OCI-LY3 (cell line): ENCODE data around the gene RAB37.

ENCODE experiments used
- H2AFZ ChIP-seq: fragments of 200-600, 300-600 bp; shearing (Covaris generic); 2 replicates; pipeline ENCODE4 v1.6.0; 2014; ENCODE audit warnings: antibody characterized with exemption, low read depth, low read length
- H3K27ac ChIP-seq: fragments of 200-600, 300-600 bp; sonication (generic); 2 replicates; pipeline ENCODE4 v1.5.1; 2014; ENCODE audit warnings: mild to moderate bottlenecking, low read length, moderate library complexity, mixed read lengths
- H3K27me3 ChIP-seq: fragments of 200-600, 300-600 bp; sonication (generic); 2 replicates; pipeline ENCODE4 v1.6.1; 2014; ENCODE audit warnings: low read depth, low read length, mixed read lengths
- H3K36me3 ChIP-seq: fragments of 200-600, 300-600 bp; sonication (generic); replicated peaks from 2 replicates; pipeline ENCODE3; 2014; ENCODE audit warnings: low read depth, low read length, mixed read lengths
- H3K4me1 ChIP-seq: fragments of 300-600, 200-600 bp; sonication (generic); 2 replicates; pipeline ENCODE4 v1.6.1; 2014; ENCODE audit warnings: low read length, mixed read lengths
- H3K4me2 ChIP-seq: fragments of 200-600, 300-600 bp; sonication (generic); 2 replicates; pipeline ENCODE4 v1.6.1; 2014; ENCODE audit warnings: low read length, mixed read lengths
- H3K4me3 ChIP-seq: fragments of 300-600, 200-600 bp; sonication (generic); 2 replicates; pipeline ENCODE4 v1.5.1; 2014; ENCODE audit warnings: antibody characterized with exemption, mild to moderate bottlenecking, low read length, moderate library complexity
- H3K79me2 ChIP-seq: fragments of 300-600, 200-600 bp; shearing (Covaris generic); 2 replicates; pipeline ENCODE4 v1.6.1; 2014; ENCODE audit warnings: mild to moderate bottlenecking, low read length, mixed read lengths
- H3K9ac ChIP-seq: fragments of 300-600, 200-600 bp; shearing (Covaris generic); 2 replicates; pipeline ENCODE4 v1.6.0; 2014; ENCODE audit warnings: mild to moderate bottlenecking, low read length, moderate library complexity
- H3K9me3 ChIP-seq: fragments of 200-600, 300-600 bp; shearing (Covaris generic); 2 replicates; pipeline ENCODE4 v1.6.1; 2014; ENCODE audit warnings: low read length, mixed read lengths; ENCODE audit not compliant: insufficient read depth
- H4K20me1 ChIP-seq: fragments of 200-600, 300-600 bp; sonication (generic); 2 replicates; pipeline ENCODE4 v1.6.1; 2016; ENCODE audit warnings: low read length, mixed read lengths; ENCODE audit not compliant: insufficient read depth
- CTCF ChIP-seq: fragments of 200-600, 300-600 bp; sonication (generic); IDR thresholded peaks from 2 replicates; pipeline ENCODE4 v1.5.1; 2014; ENCODE audit warnings: antibody characterized with exemption, low read length, low read depth
- EZH2phosphoT487 ChIP-seq: fragments of 200-600 bp; shearing (Covaris generic); IDR thresholded peaks from 2 replicates; pipeline ENCODE4 v1.6.1; 2018; ENCODE audit warnings: antibody characterized with exemption, mixed run types, low read depth

The RAB37 gene

GRCh38 chr17:74750039-74750326 is 12.9 kb downstream of the RAB37 start:
- TF ChIP-seq CTCF = no peak
- no peak for TF ChIP-seq EZH2phosphoT487
- Histone ChIP-seq H3K9ac (no peak overlapping the region; the same call in 1 of the 2 replicates), H3K9me3 (no peaks in the 10 kb centered on the region), H3K4me2 (peak overlapping the region; percentile 87), H3K36me3 (no peaks in the 10 kb centered on the region), H3K27me3 (no peaks in the 10 kb centered on the region), H3K4me1 (peaks cover 20% of the 10 kb centered on the region), H2AFZ (no peak overlapping the region), H4K20me1 (peaks cover 8% of the 10 kb centered on the region; the same call in 1 of the 2 replicates), H3K4me3 (peak overlapping the region; percentile 94), H3K79me2 (peaks cover 28% of the 10 kb centered on the region), H3K27ac (no peak overlapping the region)

GRCh38 chr17:74750327-74751069 is 13.4 kb downstream of the RAB37 start:
- Histone ChIP-seq H3K27ac (no peak overlapping the region), H3K36me3 (no peaks in the 10 kb centered on the region), H3K4me1 (peaks cover 20% of the 10 kb centered on the region), H4K20me1 (peaks cover 8% of the 10 kb centered on the region; the same call in 1 of the 2 replicates), H3K9ac (no peak overlapping the region), H3K4me2 (peak overlapping the region; percentile 87), H3K27me3 (no peaks in the 10 kb centered on the region), H3K9me3 (no peaks in the 10 kb centered on the region), H2AFZ (no peak overlapping the region), H3K79me2 (peaks cover 28% of the 10 kb centered on the region), H3K4me3 (peak overlapping the region; percentile 94; the same call in 1 of the 2 replicates)
- TF ChIP-seq EZH2phosphoT487 (no peak), CTCF (no peak)

GRCh38 chr17:74752415-74752814 is 15.4 kb downstream of the RAB37 start:
- no peaks in the 10 kb centered on the region for H3K9me3 ChIP-seq
- peaks cover 8% of the 10 kb centered on the region; the same call in 1 of the 2 replicates for H4K20me1 ChIP-seq
- no peak overlapping the region for H3K9ac ChIP-seq
- H2AFZ ChIP-seq = no peak overlapping the region
- no peak overlapping the region for H3K4me2 ChIP-seq
- no peaks in the 10 kb centered on the region for H3K27me3 ChIP-seq
- H3K27ac ChIP-seq = no peak overlapping the region
- no peak overlapping the region for H3K4me3 ChIP-seq
- H3K36me3 ChIP-seq = no peaks in the 10 kb centered on the region
- H3K4me1 ChIP-seq = peaks cover 20% of the 10 kb centered on the region
- TF ChIP-seq EZH2phosphoT487 = no peak
- no peak for TF ChIP-seq CTCF
- peaks cover 31% of the 10 kb centered on the region for H3K79me2 ChIP-seq

GRCh38 chr17:74752822-74753401 is 15.9 kb downstream of the RAB37 start:
- no peak overlapping the region for H2AFZ ChIP-seq
- no peak overlapping the region for H3K4me3 ChIP-seq
- H3K4me1 ChIP-seq = peaks cover 18% of the 10 kb centered on the region
- no peak overlapping the region for H3K27ac ChIP-seq
- no peaks in the 10 kb centered on the region for H3K9me3 ChIP-seq
- no peak overlapping the region for H3K9ac ChIP-seq
- H3K4me2 ChIP-seq = no peak overlapping the region
- H3K79me2 ChIP-seq = peaks cover 31% of the 10 kb centered on the region
- peaks cover 10% of the 10 kb centered on the region; the same call in 1 of the 2 replicates for H4K20me1 ChIP-seq
- TF ChIP-seq CTCF (no peak), EZH2phosphoT487 (no peak)
- H3K36me3 ChIP-seq = no peaks in the 10 kb centered on the region
- no peaks in the 10 kb centered on the region for H3K27me3 ChIP-seq
